ENCODE data around the gene PRPF39.

PRPF39 gene

GRCh38 chr14:45083617-45083975, 320 bp upstream of the PRPF39 start:
- no peak for DNase-seq

- DNase-seq, result no peak
Measured at GRCh38 chr14:45084946-45085346, 1.0 kb downstream of the PRPF39 start.

GRCh38 chr14:45089813-45090212, 5.9 kb downstream of the PRPF39 start:
- no peak for DNase-seq

GRCh38 chr14:45091710-45092109, 7.8 kb downstream of the PRPF39 start:
- DNase-seq, result no peak

- no peak for DNase-seq
Measured at GRCh38 chr14:45094275-45094674, 10.4 kb downstream of the PRPF39 start.

- no peak for DNase-seq
Measured at GRCh38 chr14:45095143-45095542, 11.2 kb downstream of the PRPF39 start.

- no peak for DNase-seq
Measured at GRCh38 chr14:45096218-45096617, 12.3 kb downstream of the PRPF39 start.

GRCh38 chr14:45103806-45104205, 19.9 kb downstream of the PRPF39 start:
- DNase-seq, result no peak

GRCh38 chr14:45104561-45104960, 20.6 kb downstream of the PRPF39 start:
- DNase-seq, result no peak

GRCh38 chr14:45112896-45113781, 29.2 kb downstream of the PRPF39 start:
- DNase-seq, result no peak

GRCh38 chr14:45114327-45114726, 30.4 kb downstream of the PRPF39 start:
- DNase-seq, result no peak

GRCh38 chr14:45118594-45118993, 34.7 kb downstream of the PRPF39 start:
- no peak for DNase-seq

GRCh38 chr14:45120096-45120495, 36.2 kb downstream of the PRPF39 start:
- DNase-seq, result no peak

GRCh38 chr14:45123271-45123670, 39.4 kb downstream of the PRPF39 start:
- DNase-seq, result no peak

- DNase-seq, result no peak
Measured at GRCh38 chr14:45125754-45126153, 41.8 kb downstream of the PRPF39 start.

- no peak for DNase-seq
Measured at GRCh38 chr14:45128963-45129629, 45.2 kb downstream of the PRPF39 start.

GRCh38 chr14:45133683-45134050, 49.8 kb downstream of the PRPF39 start:
- peak; percentile 35 for DNase-seq

GRCh38 chr14:45134051-45134958, 50.4 kb downstream of the PRPF39 start, which contains the start of gene FKBP3:
FKBP3 (minus strand) TSS chr14:45134481; CDS start chr14:45134456, 25 bp downstream.
- peak; percentile 98 for DNase-seq

- no peak for DNase-seq
Measured at GRCh38 chr14:45135156-45135555, 51.2 kb downstream of the PRPF39 start.

GRCh38 chr14:45135659-45136395, 51.9 kb downstream of the PRPF39 start, which contains the start of gene FANCM:
FANCM (plus strand) TSS chr14:45135930; CDS start chr14:45136032, 102 bp downstream.
- peak; percentile 97 for DNase-seq

- DNase-seq, result no peak
Measured at GRCh38 chr14:45136399-45136798, 52.5 kb downstream of the PRPF39 start.

- DNase-seq, result no peak
Measured at GRCh38 chr14:45140661-45141187, 56.8 kb downstream of the PRPF39 start.
